HG02884 (cell line): ENCODE measurements around the gene ANGPT4.
A peak's percentile ranks its signal among the peaks of the same experiment; 100 is the strongest.
"Not testable (repeated sequence)": the region's sequence is repeated elsewhere in the genome, so short reads cannot be mapped to it uniquely, and the experiment has no call there.

Source experiments
- ATAC-seq: cut with Tn5 transposase; IDR thresholded peaks from one replicate; pipeline ENCODE4 v1.9.1; 2021; ENCODE audit warnings: mild to moderate bottlenecking, moderate library complexity; ENCODE audit not compliant: unreplicated experiment

The ANGPT4 gene

GRCh38 chr20:877814-878213 lies 38.3 kb downstream of the ANGPT4 start:
- no peak for ATAC-seq

GRCh38 chr20:875115-875514 lies 41.0 kb downstream of the ANGPT4 start:
- no peak for ATAC-seq

GRCh38 chr20:873875-874607 lies 42.1 kb downstream of the ANGPT4 start:
- no peak for ATAC-seq

- no peak for ATAC-seq
Observed at GRCh38 chr20:872855-873520, 43.1 kb downstream of the ANGPT4 start.

GRCh38 chr20:871948-872347 lies 44.2 kb downstream of the ANGPT4 start:
- ATAC-seq, result no peak

GRCh38 chr20:871436-871835 lies 44.7 kb downstream of the ANGPT4 start:
- no peak for ATAC-seq

GRCh38 chr20:870758-871157 lies 45.4 kb downstream of the ANGPT4 start:
- ATAC-seq, result no peak

GRCh38 chr20:869606-870005 lies 46.5 kb downstream of the ANGPT4 start:
- no peak for ATAC-seq

GRCh38 chr20:868279-868678 lies 47.9 kb downstream of the ANGPT4 start:
- no peak for ATAC-seq

- ATAC-seq, result no peak
Observed at GRCh38 chr20:865440-865839, 50.7 kb downstream of the ANGPT4 start.

GRCh38 chr20:860891-861290 lies 55.2 kb downstream of the ANGPT4 start:
- ATAC-seq, result no peak

GRCh38 chr20:859751-860231 lies 56.3 kb downstream of the ANGPT4 start:
- ATAC-seq, result no peak

- no peak for ATAC-seq
Observed at GRCh38 chr20:858011-858410, 58.1 kb downstream of the ANGPT4 start.

GRCh38 chr20:856361-856775 lies 59.8 kb downstream of the ANGPT4 start:
- ATAC-seq, result no peak

GRCh38 chr20:855466-856360 lies 60.4 kb downstream of the ANGPT4 start:
- ATAC-seq, result no peak

- ATAC-seq, result no peak
Observed at GRCh38 chr20:854601-855000, 61.5 kb downstream of the ANGPT4 start.

- no peak for ATAC-seq
Observed at GRCh38 chr20:853406-853996, 62.6 kb downstream of the ANGPT4 start.

GRCh38 chr20:848731-849130 lies 67.4 kb downstream of the ANGPT4 start:
- ATAC-seq, result not testable (repeated sequence)

- no peak for ATAC-seq
Observed at GRCh38 chr20:848193-848592, 67.9 kb downstream of the ANGPT4 start.

- peak; percentile 50 for ATAC-seq
Observed at GRCh38 chr20:846894-847278, 69.2 kb downstream of the ANGPT4 start.
